ENCODE data around the gene TTC9.
A peak's percentile ranks its signal among the peaks of the same experiment; 100 is the strongest.

The TTC9 gene

GRCh38 chr14:70646705-70647104 lies 5.0 kb downstream of the TTC9 start:
- no peak for DNase-seq

DNA sequence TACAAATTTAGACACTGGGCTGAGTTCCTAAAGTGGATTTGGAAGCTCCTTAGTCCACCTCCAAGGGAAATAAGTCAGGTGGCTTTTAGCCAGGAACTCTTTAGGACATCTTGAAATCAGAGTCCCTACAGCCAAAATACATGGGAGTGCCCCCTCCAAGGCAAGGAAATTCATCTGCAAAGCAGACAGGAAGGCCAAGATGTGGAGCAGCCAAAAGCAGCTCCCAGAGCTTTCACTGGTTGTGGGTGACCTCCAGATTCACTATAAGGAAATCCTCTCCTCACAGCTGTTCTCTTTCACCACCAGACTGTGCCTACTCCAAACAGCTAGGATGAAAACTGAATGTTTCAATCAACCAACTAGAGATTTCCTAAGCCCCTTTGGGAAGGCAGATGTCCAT lies 6.6 kb downstream of the TTC9 start:
- no peak for DNase-seq

- no peak for DNase-seq
Observed at GRCh38 chr14:70649803-70650202, 8.1 kb downstream of the TTC9 start.

DNA sequence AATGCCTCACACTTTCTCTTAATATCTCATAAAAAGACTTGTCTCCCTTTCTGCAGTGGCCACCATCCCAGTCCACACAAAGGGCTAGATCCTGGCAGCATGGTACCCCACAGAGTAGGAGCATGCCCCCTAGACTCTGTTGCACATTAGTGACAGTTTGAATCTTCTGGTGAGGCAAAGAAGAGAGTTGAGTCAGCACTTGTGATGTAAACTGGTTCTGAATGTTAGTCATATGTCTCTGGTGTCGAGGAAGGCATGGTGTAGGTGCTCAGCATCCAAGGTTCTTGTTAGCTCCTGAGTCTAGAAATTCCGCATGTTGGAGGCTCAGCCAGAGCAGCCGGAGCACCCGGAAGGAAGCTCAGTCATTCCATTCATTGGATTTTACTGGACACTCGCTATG lies 9.8 kb downstream of the TTC9 start:
- DNase-seq, result no peak

DNA sequence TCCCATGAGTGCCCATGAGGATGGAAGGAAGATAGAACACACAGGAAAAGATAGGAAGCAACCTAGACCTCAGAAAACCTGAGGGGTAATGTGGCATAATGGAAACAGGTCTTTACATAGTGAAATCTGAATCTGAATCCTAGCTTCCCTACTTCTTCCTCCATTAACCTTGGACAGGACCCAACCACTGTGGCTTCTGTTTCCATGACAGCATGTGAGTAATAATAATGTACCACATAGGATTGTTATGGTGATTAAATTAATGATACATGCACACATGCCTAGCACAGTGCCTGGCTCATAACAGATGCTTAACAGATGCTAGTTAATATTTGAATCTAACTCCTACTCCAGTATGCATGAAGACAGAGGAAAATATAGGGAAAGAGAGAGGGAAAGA lies 11.2 kb downstream of the TTC9 start:
- DNase-seq, result no peak

DNA sequence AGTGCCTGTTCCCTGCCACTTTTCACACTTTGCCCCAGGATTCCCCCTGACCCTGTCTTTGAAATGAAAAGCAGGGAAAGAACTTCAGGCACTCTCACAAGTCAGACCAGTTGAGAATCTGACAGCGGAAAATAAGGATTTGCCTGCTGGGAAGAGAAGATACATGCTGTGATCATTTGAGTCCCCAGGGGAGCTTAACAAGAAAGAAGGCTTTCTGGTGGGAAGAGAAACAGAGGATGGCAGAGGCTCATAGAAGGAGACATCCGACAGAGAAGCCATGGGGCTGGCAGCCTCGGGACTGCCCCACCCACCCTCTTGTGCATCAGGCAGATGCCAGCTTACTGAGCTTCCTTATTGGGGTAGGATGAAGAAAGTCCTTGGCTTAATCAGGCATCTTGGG lies 11.9 kb downstream of the TTC9 start:
- DNase-seq, result no peak

GRCh38 chr14:70654632-70655031 lies 12.9 kb downstream of the TTC9 start:
- DNase-seq, result no peak

GRCh38 chr14:70655110-70655826 lies 13.6 kb downstream of the TTC9 start:
- DNase-seq, result peak; percentile 83

- DNase-seq, result peak; percentile 67
Observed at GRCh38 chr14:70658899-70659298, 17.2 kb downstream of the TTC9 start.

DNA sequence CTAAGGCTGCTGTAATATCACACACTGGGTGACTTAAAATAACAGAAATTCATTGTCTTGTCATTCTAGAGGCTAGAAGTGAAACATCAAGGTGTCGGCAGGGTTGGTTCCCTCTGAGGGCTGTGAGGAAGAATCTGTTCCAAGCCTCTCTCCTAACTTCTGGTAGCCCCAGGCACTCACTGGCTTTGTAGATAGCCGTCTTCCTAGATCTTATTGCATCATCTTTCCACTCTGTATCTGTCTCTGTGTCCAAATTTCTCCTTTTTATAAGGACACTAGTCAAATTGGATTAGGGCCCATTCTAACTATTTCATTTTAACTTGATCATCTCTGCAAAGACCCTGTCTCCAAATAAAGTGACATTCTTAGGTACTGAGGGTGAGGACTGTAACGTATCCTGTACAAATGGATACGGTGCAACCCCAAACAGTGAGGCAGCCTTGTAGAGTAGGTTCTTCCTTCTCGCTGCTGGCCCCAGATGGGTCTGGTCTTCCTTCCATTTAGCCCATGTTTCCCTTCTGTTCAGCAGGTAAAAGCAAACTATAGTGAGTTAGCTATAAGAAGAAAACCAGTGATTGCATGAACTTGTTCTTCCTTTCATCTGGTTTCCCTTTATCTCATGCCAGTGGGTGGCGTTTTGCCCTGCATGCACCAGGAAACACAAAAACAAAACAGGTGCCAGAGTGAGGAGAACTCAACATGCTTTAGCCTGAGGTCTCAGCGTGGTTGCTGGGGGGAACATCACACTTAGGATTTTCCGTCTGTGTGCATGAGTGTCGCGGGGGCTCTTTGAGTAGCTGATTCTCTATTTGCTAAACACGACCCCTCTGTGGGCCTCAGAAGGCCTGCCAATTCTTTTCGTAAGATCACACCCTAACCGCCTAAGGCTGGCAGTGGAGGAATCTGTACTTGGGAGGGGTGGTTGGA lies 19.5 kb downstream of the TTC9 start:
- no peak for DNase-seq

GRCh38 chr14:70662080-70662479 lies 20.4 kb downstream of the TTC9 start:
- no peak for DNase-seq

- DNase-seq, result no peak
Observed at GRCh38 chr14:70662816-70663215, 21.1 kb downstream of the TTC9 start.

DNA sequence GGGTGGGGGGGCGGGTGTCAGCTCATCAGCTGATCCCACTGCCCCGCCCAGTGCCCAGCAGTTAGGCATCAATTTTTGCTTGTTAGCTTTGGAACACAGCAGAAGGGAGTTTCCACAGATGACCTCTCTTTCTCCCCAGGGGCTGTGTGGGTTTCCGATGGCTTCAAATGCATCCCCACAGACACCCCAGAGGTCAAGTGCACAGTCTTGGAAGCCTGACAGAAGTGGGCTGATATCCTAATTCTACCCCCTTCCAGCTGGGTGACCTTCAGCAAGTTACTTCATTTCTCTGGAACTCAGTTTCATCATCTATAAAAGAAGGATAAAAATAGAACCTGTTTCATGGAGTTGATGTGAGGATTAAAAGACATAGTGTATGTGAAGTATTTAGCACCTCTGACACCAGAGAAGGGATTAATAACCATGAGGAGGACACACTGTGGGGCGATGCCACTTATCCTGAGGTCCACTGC lies 22.0 kb downstream of the TTC9 start:
- no peak for DNase-seq

DNA sequence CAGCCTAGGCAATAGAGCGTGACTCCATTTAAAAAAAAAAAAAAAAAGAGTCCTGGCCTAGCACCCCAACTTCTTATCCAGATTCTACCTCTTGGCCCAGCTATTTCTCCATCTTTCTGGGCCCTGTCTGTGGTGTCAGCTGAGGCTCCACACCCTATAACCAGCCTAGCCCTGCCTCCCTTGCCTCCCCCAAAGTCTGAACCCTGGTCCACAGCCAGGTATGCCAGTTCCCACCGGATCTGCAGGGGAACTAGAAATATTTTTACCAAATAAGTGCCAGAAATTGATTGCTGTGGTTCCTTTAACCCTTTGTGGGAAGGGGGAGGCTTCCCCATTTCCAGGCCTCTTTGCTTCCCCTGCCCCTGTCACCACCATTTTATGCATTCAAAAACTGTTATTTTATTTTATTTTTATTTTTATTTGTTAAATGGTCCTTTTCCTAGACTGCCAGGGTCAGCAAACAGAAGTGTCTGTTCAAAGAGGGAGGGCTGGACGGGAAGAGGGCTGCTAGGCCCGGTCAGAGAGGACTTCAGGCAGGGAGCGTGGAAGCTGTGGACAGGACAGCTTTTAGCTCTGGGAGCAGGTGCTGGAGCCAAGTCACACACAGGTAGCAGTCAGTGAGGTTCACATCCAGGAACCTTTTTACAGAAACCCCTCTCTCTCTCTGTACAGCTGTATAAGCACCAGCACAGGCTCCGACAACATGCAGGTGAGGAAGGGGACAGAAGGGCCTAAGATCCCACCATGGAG lies 23.2 kb downstream of the TTC9 start:
- no peak for DNase-seq

DNA sequence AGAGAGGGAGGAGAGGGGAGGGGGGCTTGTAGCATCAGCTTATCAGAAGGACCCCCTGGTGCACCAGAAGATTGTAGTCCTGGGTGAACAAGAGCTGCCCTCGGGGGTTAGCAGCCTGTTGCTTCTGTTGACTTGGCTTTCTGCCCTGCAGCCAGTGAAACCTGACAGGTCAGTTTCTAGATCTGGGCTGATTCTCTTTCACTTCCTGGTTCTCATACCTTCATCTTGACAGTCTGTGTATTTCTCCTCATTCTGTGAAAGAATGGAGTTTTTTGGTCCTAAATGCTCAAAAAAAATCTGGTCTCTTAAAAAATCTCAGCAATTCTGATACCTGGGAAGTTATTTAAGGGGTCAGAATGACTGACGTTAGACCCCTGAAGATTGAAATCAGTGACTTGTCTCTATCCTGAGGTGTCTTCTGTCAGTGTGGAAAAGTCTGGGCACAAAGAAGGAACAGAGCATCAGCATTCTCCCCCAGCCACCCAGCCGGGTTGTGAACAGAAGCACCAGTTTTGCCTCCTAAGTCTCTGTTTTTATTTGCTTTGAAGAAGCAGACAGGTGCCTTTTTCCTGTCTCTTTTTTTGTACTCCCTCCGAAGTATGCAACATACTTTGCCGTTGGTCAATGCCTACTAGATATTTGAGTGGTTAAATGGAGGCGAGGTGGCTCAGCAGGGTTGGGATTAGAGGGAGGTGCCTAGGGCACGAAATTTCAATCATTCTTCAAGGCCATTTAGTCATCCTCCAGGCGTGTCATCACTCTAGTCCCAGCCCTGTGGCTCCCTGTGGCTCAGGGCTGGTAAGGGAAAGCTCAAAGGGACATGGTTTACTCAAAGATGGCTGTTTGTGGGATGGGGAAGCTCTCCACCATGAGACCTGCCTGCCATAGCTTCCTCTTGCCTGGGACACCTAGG lies 24.0 kb downstream of the TTC9 start:
- DNase-seq, result no peak

- no peak for DNase-seq
Observed at GRCh38 chr14:70666361-70666686, 24.6 kb downstream of the TTC9 start.

DNA sequence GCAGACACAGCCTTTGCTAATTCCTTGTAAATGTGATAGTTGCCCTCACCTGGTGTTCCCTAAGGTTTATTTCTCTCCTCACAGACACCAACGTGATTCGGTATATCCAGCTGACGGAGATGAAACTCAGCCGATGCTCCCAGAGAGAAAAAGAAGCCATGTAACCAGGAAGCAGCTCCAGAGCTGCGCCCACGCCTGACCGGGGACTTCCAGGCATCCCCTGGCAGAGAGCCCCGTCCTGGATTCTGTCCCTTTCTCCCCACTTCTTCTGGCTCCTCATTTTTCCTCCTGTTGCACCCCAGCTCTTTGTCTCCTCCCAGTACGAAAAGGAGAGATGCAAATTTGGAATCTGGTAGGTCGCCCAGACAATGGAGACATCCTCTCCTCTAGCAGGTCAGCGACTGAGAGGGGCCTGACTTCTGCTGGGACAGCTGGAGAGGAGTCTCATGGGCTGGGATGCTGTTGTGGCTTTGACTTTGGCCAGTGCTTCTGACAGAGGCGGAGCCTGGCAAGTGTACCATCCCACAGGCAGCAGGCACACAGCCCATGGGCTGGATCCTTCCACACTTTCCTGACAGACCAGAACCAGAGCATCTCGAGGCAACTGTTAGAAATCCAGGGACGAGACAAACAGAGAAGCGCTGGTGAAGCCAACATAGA lies 29.4 kb downstream of the TTC9 start:
- DNase-seq, result no peak

- no peak for DNase-seq
Observed at GRCh38 chr14:70671652-70672644, 30.2 kb downstream of the TTC9 start.

DNA sequence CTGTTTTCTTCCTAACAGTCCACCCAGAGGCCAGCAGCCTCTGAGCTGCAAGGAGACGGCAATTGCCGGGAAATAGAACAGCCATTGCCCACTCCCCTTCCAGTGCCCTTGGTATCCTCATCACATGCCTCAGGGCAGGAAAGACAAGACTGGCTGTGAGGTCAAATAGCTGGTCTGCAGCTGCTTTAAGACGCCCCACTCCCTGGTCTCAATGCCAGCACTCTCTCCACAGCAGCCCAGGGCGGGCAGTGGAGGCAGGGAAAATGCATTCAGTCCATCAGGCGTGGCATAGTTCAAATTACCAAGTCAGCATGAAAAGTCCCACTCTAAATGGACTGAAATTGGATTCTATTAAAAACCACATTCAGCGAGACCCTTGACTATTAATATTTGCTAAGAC lies 35.6 kb downstream of the TTC9 start:
- DNase-seq, result no peak

- no peak for DNase-seq
Observed at GRCh38 chr14:70680748-70681147, 39.0 kb downstream of the TTC9 start.

- DNase-seq, result no peak
Observed at GRCh38 chr14:70683983-70684382, 42.3 kb downstream of the TTC9 start.

Measured in KG1 (cell line).